ENCODE results near the gene DRC3. TPM values are rescaled to one million over a fixed set of nuclear protein-coding genes. Genes with fewer than 3 reads are reported as not detected.
"Not testable (repeated sequence)": the region's sequence is repeated elsewhere in the genome, so short reads cannot be mapped to it uniquely, and the experiment has no call there.

Gene DRC3
- total RNA-seq, 1 donor from 2014 or later, result 0.74 TPM

GRCh38 chr17:17950806-17951205 lies 21.9 kb upstream of the DRC3 start:
- intact Hi-C loops (cut with DNase I), result no loop called here
- H3K4me1 ChIP-seq, result peaks cover 39% of the 10 kb centered on the region
- TF ChIP-seq POLR2A (IDR thresholded peaks at IDR 0.05) (no peak), POLR2AphosphoS5 (IDR thresholded peaks at IDR 0.05; ENCODE audit: insufficient read depth in 1 of 2, low read depth in 1 of 2) (no peak), CTCF (IDR thresholded peaks at IDR 0.05) (no peak)
- peaks cover 0 to 8% of the 10 kb centered on the region in 2 donors for H3K36me3 ChIP-seq
- H3K27me3 ChIP-seq, result no peaks in the 10 kb centered on the region
- no peak for DNase-seq (ENCODE audit: extremely low spot score in 2 of 2)
- no peak overlapping the region for H3K27ac ChIP-seq
- no peaks in the 10 kb centered on the region for H3K9me3 ChIP-seq
- no peak overlapping the region for H3K4me3 ChIP-seq

DNA sequence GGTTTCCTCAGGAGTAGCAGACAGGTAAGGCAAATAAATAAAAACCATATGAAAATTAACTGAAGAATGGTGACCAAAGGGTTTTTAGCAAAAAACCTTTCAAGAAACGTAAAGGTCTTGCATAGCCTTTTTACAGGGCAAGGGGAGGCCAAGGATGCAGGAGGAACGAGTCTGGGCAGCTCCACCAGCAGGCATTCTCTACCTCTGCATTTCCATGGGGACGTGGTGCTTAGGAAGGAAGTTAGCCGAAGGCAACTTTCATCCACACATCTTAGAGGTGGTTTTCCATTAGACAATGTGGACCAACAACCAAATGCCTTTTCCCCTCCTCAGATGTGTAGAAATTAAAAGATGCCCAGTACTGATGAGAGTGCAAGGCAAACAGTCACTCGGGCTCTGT lies 21.1 kb upstream of the DRC3 start:
- peaks cover 46% of the 10 kb centered on the region for H3K4me1 ChIP-seq
- H3K9me3 ChIP-seq, result no peaks in the 10 kb centered on the region
- H3K27me3 ChIP-seq, result no peaks in the 10 kb centered on the region
- peaks cover 0 to 8% of the 10 kb centered on the region in 2 donors for H3K36me3 ChIP-seq
- intact Hi-C loops (cut with DNase I), result no loop called here
- TF ChIP-seq POLR2A (IDR thresholded peaks at IDR 0.05) (no peak), CTCF (IDR thresholded peaks at IDR 0.05) (no peak), POLR2AphosphoS5 (IDR thresholded peaks at IDR 0.05; ENCODE audit: insufficient read depth in 1 of 2, low read depth in 1 of 2) (no peak)
- no peak overlapping the region for H3K4me3 ChIP-seq
- DNase-seq (ENCODE audit: extremely low spot score in 2 of 2), result no peak
- no peak overlapping the region for H3K27ac ChIP-seq

GRCh38 chr17:17952691-17953090 lies 20.0 kb upstream of the DRC3 start:
- no peaks in the 10 kb centered on the region for H3K27me3 ChIP-seq
- TF ChIP-seq CTCF (IDR thresholded peaks at IDR 0.05), result no peak
- TF ChIP-seq POLR2A (IDR thresholded peaks at IDR 0.05), result no peak
- no peak for TF ChIP-seq POLR2AphosphoS5 (IDR thresholded peaks at IDR 0.05; ENCODE audit: insufficient read depth in 1 of 2, low read depth in 1 of 2)
- no peaks in the 10 kb centered on the region for H3K9me3 ChIP-seq
- H3K4me1 ChIP-seq, result peaks cover 58% of the 10 kb centered on the region
- H3K27ac ChIP-seq, result no peak overlapping the region
- intact Hi-C loops (cut with DNase I), result no loop called here
- DNase-seq (ENCODE audit: extremely low spot score in 2 of 2), result no peak
- peaks cover 0 to 8% of the 10 kb centered on the region in 2 donors for H3K36me3 ChIP-seq
- H3K4me3 ChIP-seq, result no peak overlapping the region

GRCh38 chr17:17954079-17954478 lies 18.6 kb upstream of the DRC3 start:
- Histone ChIP-seq H3K27ac (no peak overlapping the region), H3K4me3 (no peak overlapping the region), H3K27me3 (no peaks in the 10 kb centered on the region), H3K9me3 (no peaks in the 10 kb centered on the region), H3K4me1 (peaks cover 64% of the 10 kb centered on the region), H3K36me3 (peaks cover 0 to 8% of the 10 kb centered on the region in 2 donors)
- intact Hi-C loops (cut with DNase I), result no loop called here
- TF ChIP-seq CTCF (IDR thresholded peaks at IDR 0.05) (no peak), POLR2AphosphoS5 (IDR thresholded peaks at IDR 0.05; ENCODE audit: insufficient read depth in 1 of 2, low read depth in 1 of 2) (no peak), POLR2A (IDR thresholded peaks at IDR 0.05) (no peak)
- DNase-seq (ENCODE audit: extremely low spot score in 2 of 2), result no peak

- peaks cover 71% of the 10 kb centered on the region for H3K4me1 ChIP-seq
- intact Hi-C loops (cut with DNase I); H3K27ac ChIP-seq; H3K27me3 ChIP-seq; H3K36me3 ChIP-seq; DNase-seq (ENCODE audit: extremely low spot score in 2 of 2); H3K4me3 ChIP-seq; H3K9me3 ChIP-seq: not testable (repeated sequence)
Measured at GRCh38 chr17:17955790-17956341, 16.8 kb upstream of the DRC3 start.

All from vagina (tissue), 2 donors.